DOHH2 (cell line): Measurements from ENCODE around the gene LSAMP.

Experiments
- H3F3A ChIP-seq: fragments of 200-600 bp; sonication (generic), shearing (Covaris generic); 2 replicates; pipeline ENCODE4 v1.6.0; 2016; ENCODE audit warnings: antibody characterized with exemption, mild to moderate bottlenecking; ENCODE audit not compliant: control insufficient read depth, insufficient read depth
- H3K27ac ChIP-seq: fragments of 200-600 bp; sonication (generic); 2 replicates; pipeline ENCODE4 v1.5.1; 2014; ENCODE audit warnings: low read depth, mild to moderate bottlenecking, low read length, moderate library complexity
- H3K27me3 ChIP-seq: fragments of 200-600 bp; sonication (generic); 2 replicates; pipeline ENCODE4 v1.6.1; 2014; ENCODE audit warnings: mild to moderate bottlenecking, low read length, mixed read lengths; ENCODE audit not compliant: control insufficient read depth
- H3K36me3 ChIP-seq: fragments of 200-600 bp; sonication (generic); 2 replicates; pipeline ENCODE4 v1.6.1; 2014; ENCODE audit warnings: mild to moderate bottlenecking, low read length, moderate library complexity, mixed read lengths; ENCODE audit not compliant: control insufficient read depth
- H3K4me1 ChIP-seq: fragments of 200-600 bp; sonication (generic); 2 replicates; pipeline ENCODE4 v1.6.1; 2014; ENCODE audit warnings: mild to moderate bottlenecking, low read length, mixed read lengths; ENCODE audit not compliant: control insufficient read depth
- H3K4me2 ChIP-seq: fragments of 200-600 bp; sonication (generic); 2 replicates; pipeline ENCODE4 v1.6.0; 2014; ENCODE audit warnings: mild to moderate bottlenecking, low read length, moderate library complexity
- H3K4me3 ChIP-seq: fragments of 200-600 bp; sonication (generic); 2 replicates; pipeline ENCODE4 v1.5.1; 2014; ENCODE audit warnings: mild to moderate bottlenecking, low read length, mixed read lengths
- H3K79me2 ChIP-seq: fragments of 200-600 bp; sonication (generic); 2 replicates; pipeline ENCODE4 v1.6.1; 2014; ENCODE audit warnings: mild to moderate bottlenecking, low read length, mixed read lengths; ENCODE audit not compliant: control insufficient read depth
- H3K9me2 ChIP-seq: fragments of 200-600 bp; sonication (generic); replicated peaks from 2 replicates; pipeline ENCODE4 v1.6.1; 2014; ENCODE audit warnings: mild to moderate bottlenecking, low read length, mixed read lengths; ENCODE audit not compliant: control insufficient read depth
- H3K9me3 ChIP-seq: fragments of 200-600 bp; sonication (generic); 2 replicates; pipeline ENCODE4 v1.6.1; 2014; ENCODE audit warnings: antibody characterized with exemption, low read length, mixed read lengths; ENCODE audit not compliant: control insufficient read depth, insufficient read depth
- H4K20me1 ChIP-seq: fragments of 200-600 bp; sonication (generic); 2 replicates; pipeline ENCODE4 v1.6.0; 2014; ENCODE audit warnings: low read depth, mild to moderate bottlenecking, antibody characterized with exemption, low read length, moderate library complexity; ENCODE audit not compliant: control insufficient read depth, insufficient read depth
- CTCF ChIP-seq: fragments of 200-600 bp; sonication (generic); IDR thresholded peaks from one replicate; pipeline ENCODE4 v1.5.1; 2014; ENCODE audit warnings: antibody characterized with exemption, mild to moderate bottlenecking, low read depth, low read length; ENCODE audit not compliant: poor library complexity, severe bottlenecking
- EZH2phosphoT487 ChIP-seq: fragments of 200-600 bp; sonication (generic); IDR thresholded peaks from 2 replicates; pipeline ENCODE4 v1.6.1; 2017; ENCODE audit warnings: borderline replicate concordance, mild to moderate bottlenecking, antibody characterized with exemption, low read length, moderate library complexity, mixed read lengths

The LSAMP gene

GRCh38 chr3:116045314-116045713 lies 400.0 kb downstream of the LSAMP start:
- no peak overlapping the region for H3K4me2 ChIP-seq
- TF ChIP-seq EZH2phosphoT487: no peak
- H3K4me1 ChIP-seq: no peaks in the 10 kb centered on the region
- H3K27ac ChIP-seq: no peak overlapping the region
- no peaks in the 10 kb centered on the region for H4K20me1 ChIP-seq
- H3K4me3 ChIP-seq: no peak overlapping the region
- no peaks in the 10 kb centered on the region for H3K9me2 ChIP-seq
- H3K79me2 ChIP-seq: no peaks in the 10 kb centered on the region
- H3K36me3 ChIP-seq: no peaks in the 10 kb centered on the region
- no peaks in the 10 kb centered on the region for H3K27me3 ChIP-seq
- no peaks in the 10 kb centered on the region for H3K9me3 ChIP-seq
- no peaks in the 10 kb centered on the region for H3F3A ChIP-seq

- Histone ChIP-seq H3K79me2 (no peaks in the 10 kb centered on the region), H3F3A (no peaks in the 10 kb centered on the region), H3K27me3 (no peaks in the 10 kb centered on the region), H3K27ac (no peak overlapping the region), H3K4me2 (no peak overlapping the region), H4K20me1 (no peaks in the 10 kb centered on the region), H3K4me3 (no peak overlapping the region), H3K9me3 (no peaks in the 10 kb centered on the region), H3K9me2 (no peaks in the 10 kb centered on the region), H3K4me1 (0 out of 2 replicates have a peak, but pooled peaks cover 4% of the 10 kb centered on the region), H3K36me3 (no peaks in the 10 kb centered on the region)
- TF ChIP-seq EZH2phosphoT487: no peak
- TF ChIP-seq CTCF: no peak
Observed at GRCh38 chr3:116040152-116040551, 405.1 kb downstream of the LSAMP start.

- Histone ChIP-seq H3K9me3 (no peaks in the 10 kb centered on the region), H3K9me2 (no peaks in the 10 kb centered on the region), H3K4me3 (no peak overlapping the region), H3K4me1 (0 out of 2 replicates have a peak, but pooled peaks cover 4% of the 10 kb centered on the region), H3K36me3 (no peaks in the 10 kb centered on the region), H3F3A (no peaks in the 10 kb centered on the region), H3K27ac (no peak overlapping the region), H3K4me2 (no peak overlapping the region), H3K79me2 (no peaks in the 10 kb centered on the region), H3K27me3 (no peaks in the 10 kb centered on the region), H4K20me1 (no peaks in the 10 kb centered on the region)
- TF ChIP-seq CTCF (no peak), EZH2phosphoT487 (no peak)
Observed at GRCh38 chr3:116039651-116039985, 405.7 kb downstream of the LSAMP start.

- Histone ChIP-seq H3K36me3 (no peaks in the 10 kb centered on the region), H3K79me2 (no peaks in the 10 kb centered on the region), H3K4me1 (0 out of 2 replicates have a peak, but pooled peaks cover 4% of the 10 kb centered on the region), H3K4me2 (no peak overlapping the region), H3F3A (no peaks in the 10 kb centered on the region), H3K9me2 (no peaks in the 10 kb centered on the region), H3K4me3 (no peak overlapping the region), H3K9me3 (no peaks in the 10 kb centered on the region), H3K27me3 (no peaks in the 10 kb centered on the region), H3K27ac (no peak overlapping the region), H4K20me1 (no peaks in the 10 kb centered on the region)
- no peak for TF ChIP-seq CTCF
- TF ChIP-seq EZH2phosphoT487: no peak
Observed at GRCh38 chr3:116038968-116039650, 406.2 kb downstream of the LSAMP start.
